A673 (cell line): ENCODE results near the gene MSL2. TPM values are rescaled to one million over a fixed set of nuclear protein-coding genes. Genes with fewer than 3 reads are reported as not detected.
A peak's percentile ranks its signal among the peaks of the same experiment; 100 is the strongest.

Experiments
- BruUV-seq: library from RNA; stranded (reverse); fragments of 400-500 nt; replicated peaks from 2 replicates; lab custom pipeline; 2021; lab: Mats Ljungman, UMichigan
- CTCF ChIA-PET: fragments of 300-600 bp; sonication (Branson Sonifier 250); formaldehyde crosslinking; loops from one replicate; lab custom pipeline; 2022; ENCODE audit warnings: antibody characterized with exemption; lab: Charles Lee
- POLR2A ChIA-PET: fragments of 300-600 bp; sonication (Branson Sonifier 250); formaldehyde crosslinking; loops from one replicate; lab custom pipeline; 2022; ENCODE audit warnings: antibody characterized with exemption; ENCODE audit not compliant: low non-redundant PET; lab: Charles Lee
- DNase-seq: peaks from one replicate; pipeline ENCODE4 v3.0.0-alpha.2; 2015; ENCODE audit warnings: low spot score
- H3K27ac ChIP-seq: fragments of 200-600 bp; sonication (generic); 2 replicates; pipeline ENCODE4 v1.5.1; 2016; ENCODE audit warnings: mixed run types, low read depth, mild to moderate bottlenecking, mixed read lengths, antibody characterized with exemption, low read length; ENCODE audit not compliant: poor library complexity, severe bottlenecking
- H3K27me3 ChIP-seq: fragments of 200-600 bp; sonication (generic); replicated peaks from 2 replicates; pipeline ENCODE4 v1.6.1; 2017; ENCODE audit warnings: mixed run types, low read depth, mild to moderate bottlenecking, mixed read lengths, antibody characterized with exemption, low read length; ENCODE audit not compliant: insufficient read depth, poor library complexity
- H3K36me3 ChIP-seq: fragments of 200-600 bp; sonication (generic); 2 replicates; pipeline ENCODE4 v1.6.1; 2016; ENCODE audit warnings: mixed run types, mild to moderate bottlenecking, mixed read lengths, antibody characterized with exemption, low read length; ENCODE audit not compliant: insufficient read depth, poor library complexity, severe bottlenecking
- H3K4me1 ChIP-seq: fragments of 200-600 bp; sonication (generic); 2 replicates; pipeline ENCODE4 v1.6.1; 2017; ENCODE audit warnings: mixed run types, mild to moderate bottlenecking, mixed read lengths, antibody characterized with exemption, low read length; ENCODE audit not compliant: insufficient read depth, poor library complexity, severe bottlenecking
- H3K4me3 ChIP-seq: fragments of 200-600 bp; sonication (generic); 2 replicates; pipeline ENCODE4 v1.5.1; 2016; ENCODE audit warnings: low read depth, mixed run types, mild to moderate bottlenecking, mixed read lengths, low read length; ENCODE audit not compliant: poor library complexity, severe bottlenecking
- H3K9me3 ChIP-seq: fragments of 200-600 bp; sonication (generic); 2 replicates; pipeline ENCODE4 v1.6.1; 2016; ENCODE audit warnings: mixed run types, low read depth, mild to moderate bottlenecking, mixed read lengths, antibody characterized with exemption, low read length; ENCODE audit not compliant: poor library complexity, severe bottlenecking
- EZH2 ChIP-seq: fragments of 200-600 bp; sonication (generic); IDR thresholded peaks from 2 replicates; pipeline ENCODE4 v1.6.1; 2017; ENCODE audit warnings: borderline replicate concordance, low read depth, mild to moderate bottlenecking, mixed read lengths, antibody characterized with exemption, low read length; ENCODE audit not compliant: poor library complexity, severe bottlenecking
- intact Hi-C: fragments of 100-400 bp; cut with micrococcal nuclease; formaldehyde crosslinking; loops from one replicate; pipeline ENCODE4 v1.10.0; 2022; ENCODE audit not compliant: unreplicated experiment
- total RNA-seq: library from RNA; stranded (reverse); gene quantifications from 2 replicates; pipeline ENCODE4 v1.2.3, GENCODE V29; 2021
- TF ChIP-seq, protein P1 (sequence below): fragments of 300-800, 200-600 bp; sonication (generic); conservative IDR thresholded peaks from 2 replicates; pipeline ENCODE4 v1.5.1; 2017; ENCODE audit warnings: low read depth, mild to moderate bottlenecking, antibody characterized with exemption, low read length, moderate library complexity, mixed read lengths

The MSL2 gene
- total RNA-seq, 1 experiment from 2014 or later = 37.9 TPM

DNA sequence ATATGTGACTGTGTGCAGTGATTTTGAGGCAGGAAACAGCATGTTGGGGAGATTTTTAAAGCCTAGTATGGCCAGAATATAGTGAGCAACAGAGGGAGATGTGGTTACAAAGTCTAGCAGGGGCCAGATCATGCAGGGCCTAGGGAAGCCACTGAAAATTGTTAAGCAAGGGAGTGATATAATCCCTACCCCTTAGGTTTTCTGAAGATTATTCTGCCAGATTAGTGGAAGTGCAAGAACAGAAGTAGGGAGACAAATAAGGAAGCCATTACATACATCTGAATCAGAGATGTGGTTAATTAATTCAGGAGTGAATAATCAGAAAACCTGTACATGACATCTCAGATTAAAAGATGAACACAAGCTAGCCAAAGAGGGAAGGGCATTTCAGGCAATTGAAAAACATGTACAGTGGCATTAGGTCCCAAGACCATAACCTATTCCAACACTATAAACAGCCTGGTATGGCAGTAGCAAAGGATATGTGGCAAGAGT is 54.8 kb downstream of the MSL2 start:
- TF ChIP-seq, protein P1, sequence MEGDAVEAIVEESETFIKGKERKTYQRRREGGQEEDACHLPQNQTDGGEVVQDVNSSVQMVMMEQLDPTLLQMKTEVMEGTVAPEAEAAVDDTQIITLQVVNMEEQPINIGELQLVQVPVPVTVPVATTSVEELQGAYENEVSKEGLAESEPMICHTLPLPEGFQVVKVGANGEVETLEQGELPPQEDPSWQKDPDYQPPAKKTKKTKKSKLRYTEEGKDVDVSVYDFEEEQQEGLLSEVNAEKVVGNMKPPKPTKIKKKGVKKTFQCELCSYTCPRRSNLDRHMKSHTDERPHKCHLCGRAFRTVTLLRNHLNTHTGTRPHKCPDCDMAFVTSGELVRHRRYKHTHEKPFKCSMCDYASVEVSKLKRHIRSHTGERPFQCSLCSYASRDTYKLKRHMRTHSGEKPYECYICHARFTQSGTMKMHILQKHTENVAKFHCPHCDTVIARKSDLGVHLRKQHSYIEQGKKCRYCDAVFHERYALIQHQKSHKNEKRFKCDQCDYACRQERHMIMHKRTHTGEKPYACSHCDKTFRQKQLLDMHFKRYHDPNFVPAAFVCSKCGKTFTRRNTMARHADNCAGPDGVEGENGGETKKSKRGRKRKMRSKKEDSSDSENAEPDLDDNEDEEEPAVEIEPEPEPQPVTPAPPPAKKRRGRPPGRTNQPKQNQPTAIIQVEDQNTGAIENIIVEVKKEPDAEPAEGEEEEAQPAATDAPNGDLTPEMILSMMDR = no peak
- no peak for TF ChIP-seq EZH2
- H3K27ac ChIP-seq = no peak overlapping the region
- no peak for DNase-seq
- H3K9me3 ChIP-seq = no peaks in the 10 kb centered on the region
- H3K4me1 ChIP-seq = peaks cover 21% of the 10 kb centered on the region
- no peaks in the 10 kb centered on the region for H3K27me3 ChIP-seq
- H3K36me3 ChIP-seq = no peaks in the 10 kb centered on the region
- no TSS peak for BruUV-seq
- ChIA-PET POLR2A (interaction anchor here (0.8 kb wide), 1 partner anchor 56 kb away, joined by 4 read pairs; no protein-coding TSS in a partner anchor), CTCF (no interaction called here)
- intact Hi-C loops = no loop called here
- H3K4me3 ChIP-seq = no peak overlapping the region

DNA sequence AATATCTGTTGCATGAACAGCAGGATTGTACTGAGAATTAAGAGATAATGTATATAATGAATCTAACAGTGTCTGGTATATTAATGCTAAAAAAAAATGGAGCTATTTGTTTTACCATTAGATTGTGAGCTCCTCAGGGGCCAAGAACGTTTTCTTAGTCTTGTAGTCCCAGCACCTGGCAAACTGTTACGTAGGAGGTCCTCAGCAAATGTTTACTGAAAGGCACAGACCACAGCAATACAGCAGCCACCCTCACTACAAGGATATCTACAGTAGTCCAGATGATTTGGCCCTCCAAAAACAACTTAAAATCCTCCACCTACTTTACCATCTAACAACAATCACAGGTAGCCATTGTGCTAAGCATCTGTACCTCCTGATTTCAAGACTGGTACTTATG is 59.7 kb downstream of the MSL2 start:
- Histone ChIP-seq H3K27me3 (no peaks in the 10 kb centered on the region), H3K27ac (no peak overlapping the region), H3K4me3 (no peak overlapping the region), H3K9me3 (no peaks in the 10 kb centered on the region), H3K4me1 (peaks cover 12% of the 10 kb centered on the region), H3K36me3 (no peaks in the 10 kb centered on the region)
- POLR2A ChIA-PET = no interaction called here
- BruUV-seq = no TSS peak
- CTCF ChIA-PET = no interaction called here
- intact Hi-C loops = no loop called here
- TF ChIP-seq EZH2 = no peak
- TF ChIP-seq, protein P1 = no peak
- DNase-seq = no peak

DNA sequence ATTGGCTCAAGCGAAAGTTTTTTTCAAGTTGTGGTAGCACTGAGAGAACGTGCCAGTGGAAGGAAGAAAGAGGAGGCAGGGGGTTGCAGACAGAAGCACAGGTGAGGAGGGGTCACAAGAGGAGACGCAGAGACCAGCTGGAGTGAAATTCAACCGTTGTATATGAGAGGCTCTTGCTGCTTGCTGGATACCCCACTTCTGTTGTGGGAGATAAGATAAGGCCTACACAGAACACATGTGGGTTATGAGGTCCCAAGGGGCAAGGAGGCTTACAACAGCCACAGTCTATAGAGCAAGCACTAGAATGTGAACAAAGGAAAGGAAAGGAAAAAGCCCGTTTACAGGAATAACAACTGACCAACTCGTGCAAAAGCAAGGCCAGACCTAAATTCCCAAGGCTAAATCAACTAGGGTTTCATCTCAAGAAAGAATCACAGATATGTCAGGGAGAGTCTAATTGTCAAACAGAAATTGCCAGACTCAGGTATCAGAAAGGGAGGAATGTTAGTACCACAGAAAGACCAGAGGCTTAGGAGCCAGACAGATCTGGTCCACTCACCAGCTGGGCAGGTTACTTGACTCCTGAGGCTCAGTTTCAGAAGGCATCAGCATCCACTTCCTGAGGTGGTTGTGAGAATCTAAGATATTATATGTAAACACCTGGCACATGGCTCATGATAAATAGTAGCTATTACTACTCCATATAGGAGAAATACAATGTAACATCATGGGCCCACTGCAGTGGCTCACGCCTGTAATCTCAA is 60.9 kb downstream of the MSL2 start:
- CTCF ChIA-PET = no interaction called here
- POLR2A ChIA-PET = no interaction called here

More for the DNA sequence above, 60.9 kb downstream of the MSL2 start:
- no peaks in the 10 kb centered on the region for H3K27me3 ChIP-seq
- DNase-seq = peak; percentile 37
- no peak for TF ChIP-seq EZH2
- TF ChIP-seq, protein P1 = no peak
- no peak overlapping the region for H3K27ac ChIP-seq
- no peak overlapping the region for H3K4me3 ChIP-seq
- H3K9me3 ChIP-seq = no peaks in the 10 kb centered on the region
- peaks cover 11% of the 10 kb centered on the region for H3K4me1 ChIP-seq
- H3K36me3 ChIP-seq = no peaks in the 10 kb centered on the region
- intact Hi-C loops = no loop called here
- BruUV-seq = no TSS peak
